GM18517 (cell line): ENCODE results near the gene CAMK2B.

Experiments
- ATAC-seq: cut with Tn5 transposase; IDR thresholded peaks from one replicate; pipeline ENCODE4 v1.9.1; 2021; ENCODE audit warnings: mild to moderate bottlenecking, moderate library complexity; ENCODE audit not compliant: unreplicated experiment

CAMK2B gene

DNA sequence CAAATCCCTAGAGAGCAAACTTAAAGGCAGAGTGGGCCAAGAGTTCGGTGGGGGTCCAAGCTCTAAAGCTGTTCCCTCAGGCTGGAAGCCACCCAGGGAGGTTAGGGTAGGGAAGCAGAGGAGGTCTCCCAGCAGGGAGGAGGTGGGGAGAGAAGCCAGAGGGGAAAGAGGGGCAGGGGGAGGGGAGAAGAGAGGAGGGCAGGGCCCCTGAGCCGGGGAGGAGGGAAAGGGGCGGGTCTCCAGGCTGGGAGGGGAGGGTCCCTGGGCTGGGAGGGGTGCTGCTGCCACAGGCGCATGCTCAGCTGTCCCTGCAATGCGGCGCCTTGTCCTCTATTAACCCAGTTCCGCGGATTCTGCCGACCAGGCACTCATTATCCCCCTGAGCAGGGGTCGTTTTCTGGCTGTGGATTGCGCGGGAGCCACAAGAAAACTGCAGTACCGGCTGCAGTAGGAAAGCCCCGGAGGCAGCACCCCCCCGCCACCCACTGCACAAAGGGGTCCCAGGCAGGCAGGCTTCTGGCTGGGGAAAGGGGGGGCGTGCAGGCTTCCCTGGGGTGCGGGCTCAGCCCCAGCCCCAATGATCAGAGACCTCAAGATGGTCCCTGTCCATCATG, 49.3 kb downstream of the CAMK2B start:
- ATAC-seq = no peak

DNA sequence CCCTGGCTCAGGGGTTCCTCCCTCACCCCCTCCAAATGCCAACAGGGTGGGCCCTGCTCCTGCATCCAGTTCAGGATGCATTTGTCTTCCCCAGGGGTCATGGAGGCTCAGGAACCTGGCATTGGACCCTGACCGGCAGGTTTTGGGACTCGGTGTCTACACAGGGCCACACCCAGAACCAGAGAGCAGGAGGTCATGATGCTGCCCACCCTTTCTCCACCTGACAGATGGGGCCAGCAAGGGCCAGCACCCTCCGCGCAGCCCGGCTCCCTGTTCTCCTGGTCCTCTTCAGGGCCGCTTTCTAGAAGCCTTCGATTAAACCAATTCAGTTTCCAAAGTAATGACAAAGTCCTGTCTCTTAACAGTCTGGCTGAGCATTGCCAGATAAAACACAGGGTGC, 50.2 kb downstream of the CAMK2B start:
- no peak for ATAC-seq

DNA sequence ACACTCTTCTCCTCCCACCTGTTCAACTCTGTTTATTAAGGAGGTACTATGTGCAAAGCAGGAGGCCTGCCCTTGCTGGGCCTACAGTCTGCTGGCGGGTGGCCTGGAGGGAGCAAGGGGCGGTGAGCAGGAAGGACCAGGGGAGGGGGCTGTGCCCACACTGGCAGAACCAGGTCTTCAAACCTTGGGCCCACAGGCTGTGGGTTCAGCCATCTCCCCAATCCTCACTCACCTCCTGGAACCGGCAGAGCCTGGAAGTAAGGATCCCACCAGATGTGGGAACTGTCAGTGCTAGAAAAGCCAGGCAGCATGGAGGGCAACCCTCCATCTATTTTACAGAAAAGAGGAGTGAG, 50.8 kb downstream of the CAMK2B start:
- no peak for ATAC-seq

DNA sequence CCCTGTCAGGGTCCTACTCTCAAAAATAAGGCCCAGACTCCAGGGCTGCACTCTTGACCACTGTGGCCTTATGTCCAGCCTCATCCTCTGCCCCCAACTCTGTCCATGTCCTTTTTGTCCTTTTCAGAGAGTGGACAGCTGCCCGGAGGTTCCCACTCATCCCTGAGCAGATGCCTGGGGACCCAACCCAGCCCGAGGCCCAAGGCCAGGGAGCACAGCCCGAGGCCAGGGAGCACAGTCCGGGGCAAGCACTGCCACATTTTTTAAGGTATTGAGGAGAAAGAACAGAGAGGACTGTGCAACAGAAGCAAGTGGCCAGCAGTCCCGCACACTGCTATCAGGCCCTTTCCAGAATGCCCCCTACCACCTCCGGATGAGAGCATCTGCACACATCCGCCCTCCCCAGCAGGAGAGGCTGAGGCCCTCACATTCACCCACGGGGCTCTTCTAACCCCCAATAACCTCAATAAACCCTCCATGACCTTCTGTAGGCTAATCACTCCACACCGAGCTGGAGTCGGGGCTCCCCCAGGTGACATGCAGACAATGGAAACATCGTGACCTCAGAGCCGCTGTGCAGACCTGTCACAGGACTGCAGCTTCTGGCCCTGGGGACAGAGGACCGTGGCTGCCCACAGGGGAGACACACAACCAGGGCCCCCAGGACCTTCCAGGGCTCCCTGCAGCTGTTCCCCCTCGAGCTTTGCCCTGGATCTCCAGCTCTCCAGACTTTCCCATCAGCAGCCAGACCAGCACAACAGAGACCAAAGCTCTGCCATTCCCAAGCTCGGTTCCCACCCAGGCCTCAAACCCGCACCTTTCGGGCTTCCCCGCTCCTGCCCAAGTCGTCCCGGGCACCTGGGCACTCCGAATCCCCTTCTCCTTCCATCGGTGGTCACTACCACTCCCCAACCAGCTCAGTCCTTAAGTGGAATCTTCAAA, 51.4 kb downstream of the CAMK2B start:
- ATAC-seq = no peak

DNA sequence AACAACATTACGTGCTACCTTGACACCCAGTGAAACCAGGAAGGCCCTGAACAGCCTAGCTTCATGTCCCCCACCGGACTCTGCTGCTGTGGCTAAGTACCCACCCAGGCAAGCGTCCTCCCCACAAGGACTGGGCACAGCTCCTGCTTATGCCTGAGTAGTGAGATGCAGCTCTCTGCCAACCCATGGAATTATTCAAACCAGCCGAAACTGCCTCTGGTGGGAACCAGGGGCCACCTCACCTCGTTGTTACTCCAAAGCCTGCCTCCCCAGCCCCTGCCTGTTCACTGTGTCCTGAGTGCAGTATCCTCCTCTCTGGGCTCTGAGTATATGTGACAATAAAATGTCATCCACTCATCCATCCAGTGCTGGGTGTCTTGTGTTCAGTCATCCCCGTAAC, 52.4 kb downstream of the CAMK2B start:
- no peak for ATAC-seq

DNA sequence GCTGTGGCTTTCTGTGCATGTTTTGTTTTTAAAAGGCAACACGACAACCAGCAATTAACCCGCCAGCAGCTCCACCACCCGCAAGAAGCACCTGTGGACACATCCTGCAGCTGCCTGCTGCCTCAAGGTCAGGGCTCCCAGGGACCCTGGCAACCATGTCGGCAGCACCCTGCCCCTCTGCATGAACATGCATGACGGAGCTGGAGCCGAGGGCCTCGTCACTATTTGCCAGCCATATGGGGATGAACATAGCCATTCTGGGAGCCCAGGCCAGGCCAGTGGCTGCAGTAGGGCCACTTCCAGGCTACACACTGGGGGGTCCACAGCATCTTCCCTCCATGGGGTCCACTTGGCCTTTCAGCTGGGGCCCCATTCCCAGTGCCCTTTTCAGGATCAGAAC, 52.9 kb downstream of the CAMK2B start:
- no peak for ATAC-seq

DNA sequence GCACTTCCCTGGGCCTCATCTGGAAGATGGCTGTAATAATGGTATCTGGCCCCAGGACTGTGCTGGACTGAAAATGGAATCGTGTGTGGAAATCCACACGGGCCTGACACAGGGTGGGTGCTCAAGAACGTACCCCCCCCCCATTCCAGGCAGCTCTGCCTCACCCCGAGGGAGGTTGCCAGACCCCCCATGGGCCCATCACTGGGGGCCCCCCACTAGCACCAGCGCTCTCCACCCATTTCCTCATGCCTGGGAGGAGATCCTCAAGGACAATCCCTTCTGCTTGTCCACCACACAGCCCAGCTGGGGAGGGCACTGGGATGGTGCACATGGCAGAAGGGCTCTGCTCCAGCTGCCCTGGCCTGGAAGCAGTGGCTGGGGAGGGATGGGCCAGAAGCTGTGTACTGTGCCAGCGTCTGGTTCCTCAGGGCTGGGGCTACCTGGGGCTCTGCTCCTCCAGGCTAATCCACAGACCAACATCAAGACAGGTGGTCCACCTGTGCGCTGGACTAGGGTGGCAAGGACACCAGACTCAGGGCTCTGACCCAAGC, 55.4 kb downstream of the CAMK2B start:
- no peak for ATAC-seq

DNA sequence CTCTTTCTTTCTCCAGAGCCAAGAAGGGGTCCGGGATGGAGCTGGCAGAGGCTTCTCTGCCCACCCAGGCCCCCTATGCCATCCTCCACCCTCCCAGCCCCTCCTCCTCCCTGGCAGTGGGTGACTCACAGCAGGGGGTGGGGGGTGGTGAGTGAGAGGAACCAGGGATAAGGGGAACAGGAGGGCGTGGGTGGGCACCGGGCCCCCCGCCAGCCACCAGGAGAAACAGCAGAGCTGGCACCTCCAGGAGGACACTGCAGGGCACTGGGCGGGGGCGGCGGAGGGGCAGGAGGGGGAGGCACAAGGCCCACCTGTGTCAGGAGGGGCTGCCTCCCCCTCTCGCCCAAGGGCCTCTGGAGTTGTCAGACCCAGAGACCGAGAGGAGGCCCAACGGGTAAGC, 56.0 kb downstream of the CAMK2B start:
- no peak for ATAC-seq

DNA sequence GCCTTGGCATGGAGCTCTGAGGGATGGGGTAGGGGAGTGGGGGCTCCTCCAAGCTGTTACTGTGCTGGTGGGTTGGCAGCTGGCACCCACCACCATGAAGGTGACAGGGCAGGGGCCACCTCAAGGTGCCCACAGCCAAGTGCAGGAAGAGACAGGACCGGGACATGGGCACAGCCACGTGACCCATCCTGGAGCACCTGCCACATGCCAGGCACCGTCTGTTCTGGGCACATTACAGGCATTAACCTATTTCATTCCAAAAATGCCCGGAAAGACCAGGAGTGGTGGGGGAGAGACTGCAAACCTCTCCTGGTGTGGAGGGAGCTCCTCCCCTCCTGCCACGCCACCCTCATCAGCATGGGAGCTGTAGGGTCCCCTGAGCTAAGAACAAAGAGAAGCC, 56.7 kb downstream of the CAMK2B start:
- no peak for ATAC-seq

DNA sequence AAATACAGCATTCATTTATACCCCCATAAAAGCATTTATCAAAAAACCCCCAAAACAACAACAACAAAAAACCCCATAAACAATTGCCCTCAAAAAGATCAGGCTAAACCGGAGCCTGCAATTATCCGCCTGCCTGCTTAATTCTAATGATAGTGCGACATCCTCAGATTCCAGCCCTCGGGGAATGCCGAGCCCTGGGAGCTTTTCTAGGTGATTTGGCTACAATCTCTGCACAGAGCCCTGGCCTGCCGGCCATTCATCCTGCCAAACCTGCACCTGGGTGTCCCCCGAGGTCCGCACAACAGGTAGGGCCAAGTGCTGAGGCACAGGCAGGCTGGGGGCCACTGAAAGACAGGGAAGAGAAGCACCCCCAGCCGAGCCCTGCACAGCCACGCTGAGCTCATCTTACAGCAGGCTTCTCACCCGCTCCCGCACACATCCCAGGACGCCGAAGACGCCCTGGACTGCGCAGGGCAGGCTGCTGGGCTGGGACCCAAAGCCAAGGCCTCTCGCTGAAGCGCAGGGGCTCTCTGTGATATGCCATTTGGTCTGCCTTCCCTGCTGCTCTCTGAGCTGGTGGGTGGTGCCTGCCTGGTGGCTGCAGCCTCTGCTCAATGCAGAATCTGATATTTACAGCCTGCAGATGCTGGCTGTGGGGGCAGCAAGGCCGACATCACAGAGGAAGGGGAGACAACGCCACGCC, 57.5 kb downstream of the CAMK2B start:
- no peak for ATAC-seq

DNA sequence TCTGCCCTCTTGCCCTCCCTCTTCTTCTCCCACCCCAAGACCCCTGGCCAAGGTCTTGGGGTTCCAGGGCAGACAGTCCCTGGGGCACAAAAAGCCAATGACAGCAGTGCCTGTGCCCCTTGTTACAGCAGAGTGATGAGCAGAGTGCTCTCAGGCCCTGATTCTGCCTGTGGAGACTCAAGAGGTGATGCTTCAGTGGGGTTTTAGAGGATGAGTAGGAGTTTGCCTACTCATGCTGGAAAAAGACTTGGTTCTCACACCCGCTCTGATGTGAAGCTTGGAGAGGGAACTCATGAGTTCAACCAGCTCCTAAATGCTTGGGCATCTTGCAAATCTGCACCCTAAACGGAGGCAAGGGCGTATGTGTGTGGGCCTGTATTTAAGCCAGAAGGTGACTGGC, 58.2 kb downstream of the CAMK2B start:
- ATAC-seq = no peak

DNA sequence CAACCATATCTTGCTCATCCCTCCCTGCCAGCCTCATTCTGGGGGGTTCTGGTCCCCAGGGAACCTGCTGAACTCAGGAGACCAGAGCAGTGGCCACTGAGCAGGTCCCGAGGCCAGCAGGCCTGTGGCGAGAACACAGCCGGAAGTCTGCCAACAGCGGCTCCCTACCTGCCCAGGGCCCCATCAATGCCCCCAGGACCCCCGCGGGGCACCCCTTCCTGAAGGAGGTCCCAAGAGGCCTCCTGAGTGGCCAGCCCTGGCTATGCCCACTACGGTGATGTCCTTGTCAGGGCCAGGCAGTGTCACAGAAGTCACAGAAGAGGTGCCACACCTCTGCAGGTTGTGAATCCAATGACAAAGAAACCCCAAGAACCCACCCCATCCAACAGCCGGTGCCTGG, 58.9 kb downstream of the CAMK2B start:
- no peak for ATAC-seq

DNA sequence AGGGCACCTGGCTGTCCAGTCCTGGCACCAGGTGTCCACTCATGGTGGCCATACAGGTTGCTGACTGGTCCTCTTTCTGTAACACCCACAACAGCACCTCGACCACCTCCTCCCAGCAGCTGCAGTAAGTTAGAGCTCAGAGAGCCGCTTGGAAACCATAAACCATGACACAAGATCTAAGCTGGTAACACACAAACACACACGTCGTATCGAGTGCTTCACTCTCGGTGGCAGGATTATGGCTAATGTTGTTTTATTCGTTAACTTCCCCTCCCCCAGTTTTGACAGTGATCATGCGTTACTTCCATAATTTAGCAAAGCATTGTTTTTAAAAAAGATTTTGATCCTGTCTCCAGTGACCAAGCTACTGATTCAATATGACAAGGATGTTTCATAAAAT, 59.7 kb downstream of the CAMK2B start:
- ATAC-seq = no peak

DNA sequence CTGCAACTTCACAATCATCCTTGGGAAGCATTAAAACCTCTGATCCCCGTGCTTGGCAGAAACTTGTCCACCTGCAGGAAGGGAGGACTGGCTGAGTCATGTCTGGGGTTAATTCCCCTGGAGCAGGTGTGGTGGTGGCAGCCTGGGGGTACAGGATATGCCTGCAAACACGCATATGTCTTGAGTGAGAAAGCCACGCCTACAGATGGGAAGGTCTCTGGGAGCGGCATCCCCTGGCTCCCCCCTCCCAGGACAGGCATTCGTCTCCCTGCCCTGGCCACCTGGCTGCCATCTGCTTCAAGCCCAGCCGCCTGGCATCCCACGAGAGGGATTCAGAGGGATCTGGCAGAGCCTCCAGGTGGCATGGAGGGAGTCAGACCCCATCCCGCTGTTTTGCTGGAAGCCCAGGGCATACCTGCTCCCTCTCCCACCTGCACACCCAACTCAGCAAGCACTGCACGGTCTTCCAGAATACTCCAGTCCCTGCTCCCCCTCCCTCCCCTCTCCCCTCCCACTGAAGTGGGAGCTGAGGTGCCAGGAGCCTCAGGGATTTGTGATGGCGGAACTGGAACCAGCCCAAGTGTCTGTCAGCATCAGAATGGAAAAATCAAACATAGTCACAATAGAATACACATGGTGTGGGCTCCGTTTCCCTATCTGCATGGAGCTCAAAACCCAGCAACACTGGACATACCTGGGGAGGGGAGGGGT, 61.0 kb downstream of the CAMK2B start:
- no peak for ATAC-seq

DNA sequence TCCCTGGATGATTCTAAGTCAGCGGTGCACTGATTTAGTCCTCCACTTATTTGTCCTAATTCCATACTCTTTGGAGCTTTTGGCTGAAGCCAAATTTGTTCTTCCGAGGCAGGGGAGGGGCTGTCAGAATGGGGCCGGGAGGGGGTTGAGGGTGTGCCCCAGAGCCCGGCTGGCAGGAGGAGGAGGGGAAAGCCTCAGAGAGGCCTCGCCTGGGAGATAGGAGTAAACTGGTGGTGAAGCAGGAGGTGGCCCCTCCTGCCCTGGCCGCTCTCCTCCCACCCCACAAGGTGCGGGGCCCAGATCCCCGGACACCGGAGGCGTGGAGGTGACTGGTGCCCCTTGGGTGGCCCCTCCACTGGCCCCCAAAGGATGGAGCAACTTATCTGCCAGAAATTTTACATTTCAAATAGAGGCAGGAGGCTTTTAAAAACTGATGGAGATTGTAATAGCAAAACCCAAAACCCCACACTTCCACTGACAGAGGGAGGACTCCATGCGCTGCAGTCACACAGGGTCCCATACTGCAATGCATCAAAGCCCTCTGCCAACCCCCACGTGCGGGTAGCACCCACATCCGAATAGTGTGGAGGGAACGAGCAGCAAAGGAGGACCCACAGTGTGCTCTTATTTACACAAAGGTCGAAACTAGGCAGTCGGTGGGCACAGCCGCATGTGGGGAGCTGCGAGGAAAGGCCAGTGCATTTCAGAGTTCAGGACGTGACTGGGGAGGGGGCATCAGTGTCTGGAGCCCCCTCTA, 61.9 kb downstream of the CAMK2B start:
- no peak for ATAC-seq

DNA sequence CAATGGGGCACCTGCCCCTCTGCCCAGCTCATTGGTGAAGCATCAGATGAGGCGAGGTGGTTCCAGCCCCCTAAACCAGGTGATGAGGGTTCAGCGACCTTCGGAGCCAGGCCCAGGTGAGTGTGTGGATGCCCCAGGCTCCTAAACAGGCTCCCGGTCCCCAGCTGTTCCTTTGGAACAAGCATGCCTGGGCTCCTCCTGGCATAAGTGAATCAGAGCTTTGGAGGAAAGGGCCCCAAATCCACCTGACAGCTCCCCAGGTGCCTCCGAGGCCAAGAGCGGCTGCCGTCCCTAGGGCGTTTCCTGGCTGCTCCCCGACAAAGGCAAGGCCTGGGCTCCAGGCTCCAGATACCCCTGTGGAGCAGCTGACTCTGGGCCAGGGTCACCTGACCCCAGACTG, 63.4 kb downstream of the CAMK2B start:
- no peak for ATAC-seq

DNA sequence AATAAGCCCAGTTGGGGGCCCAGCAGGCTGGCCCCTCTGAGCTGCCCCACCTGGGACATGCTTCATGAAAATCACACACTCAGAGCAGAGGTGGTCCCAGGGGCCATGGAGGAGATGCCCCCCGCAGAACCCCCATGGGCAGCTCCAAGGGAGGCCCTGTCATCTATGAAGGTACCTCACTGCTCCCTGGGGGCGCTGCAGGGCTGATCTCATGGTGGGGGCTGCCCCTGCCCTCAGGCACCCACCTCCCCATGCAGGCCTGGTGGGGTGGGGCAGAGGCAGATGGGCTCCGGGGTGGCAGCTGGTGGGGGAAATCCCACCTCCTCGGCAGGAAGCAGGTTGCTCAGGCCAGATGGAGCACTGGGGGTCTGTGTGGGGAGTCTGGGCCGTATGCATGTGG, 64.2 kb downstream of the CAMK2B start:
- no peak for ATAC-seq

DNA sequence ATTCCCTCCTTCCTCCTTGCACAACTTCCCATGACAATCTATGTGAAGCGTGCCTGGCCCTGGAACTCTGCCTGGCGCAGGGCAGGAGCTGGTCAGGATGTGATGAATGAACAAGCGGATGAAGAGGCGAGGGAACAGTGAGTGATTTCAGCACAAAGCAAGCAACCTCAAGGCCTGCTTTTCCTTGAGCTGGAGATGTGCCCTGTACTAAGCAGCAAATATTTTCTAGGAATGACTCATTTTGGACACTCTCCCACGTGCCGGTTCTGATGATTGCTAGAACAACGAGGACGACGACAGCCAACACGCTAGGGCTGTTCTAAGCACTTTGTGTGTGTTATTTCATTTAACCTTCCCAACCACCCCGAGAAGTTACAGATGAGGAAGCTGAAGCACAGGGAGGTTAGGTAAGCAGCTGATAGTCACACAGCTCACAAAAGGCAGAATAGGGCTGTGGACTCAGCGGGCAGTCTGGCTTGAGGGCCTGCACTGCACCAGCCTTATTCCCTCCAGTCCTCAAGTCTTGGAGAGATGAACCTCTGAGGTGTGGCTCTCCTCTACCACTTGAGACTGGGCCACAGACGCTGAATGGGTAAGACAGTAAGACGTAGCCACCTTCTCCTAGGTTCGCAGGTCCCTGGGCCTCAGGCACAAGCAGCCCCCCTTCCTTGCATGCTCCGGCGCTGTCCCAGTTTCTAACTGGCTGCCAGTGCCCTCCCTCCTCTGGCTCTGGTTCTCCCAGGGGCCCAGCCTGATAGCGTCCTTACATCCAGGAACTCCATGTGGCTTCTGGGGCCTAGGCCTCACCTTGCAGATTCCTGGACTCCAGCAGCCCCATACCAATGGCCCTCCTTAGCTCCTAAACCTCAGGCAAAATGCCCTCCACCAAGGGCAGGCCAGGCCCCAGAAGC, 65.6 kb downstream of the CAMK2B start:
- ATAC-seq = no peak

DNA sequence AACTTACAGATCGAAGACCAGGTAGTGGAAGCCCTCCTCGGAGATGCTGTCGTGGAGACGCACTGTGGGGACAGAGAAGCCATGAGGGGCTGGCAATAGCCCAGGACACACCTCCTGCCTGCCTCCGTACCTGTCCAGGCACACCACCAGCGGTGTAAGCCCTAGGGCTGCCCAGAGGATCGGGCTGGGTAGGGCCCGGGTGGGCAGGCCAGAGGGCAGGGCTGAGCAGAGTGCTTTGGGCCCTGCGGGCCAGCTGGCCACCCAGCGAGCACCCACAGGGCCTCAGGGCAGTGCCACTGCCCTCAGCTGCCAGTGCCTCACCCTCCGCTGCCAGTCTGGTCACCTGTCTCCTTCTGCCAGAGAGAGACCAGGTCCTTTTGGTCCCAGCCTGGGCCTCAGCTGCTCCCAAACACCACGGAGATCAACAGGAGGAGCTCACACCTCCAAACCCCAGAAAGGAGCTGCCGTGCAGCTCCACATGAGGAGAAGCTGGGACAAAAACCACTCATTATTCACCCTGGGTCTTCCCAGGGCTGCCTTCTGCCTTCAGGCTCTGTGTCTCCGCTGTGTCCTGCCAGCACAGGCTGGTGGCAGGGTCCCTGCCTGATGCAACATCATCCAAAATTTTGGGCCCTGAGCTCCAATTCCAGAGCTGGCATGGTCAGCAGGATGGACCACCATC, 66.4 kb downstream of the CAMK2B start:
- ATAC-seq = no peak
